Effector CD8-positive, alpha-beta T cell (primary cell): ENCODE measurements around the gene SRGAP1.
"Not testable (repeated sequence)": the region's sequence is repeated elsewhere in the genome, so short reads cannot be mapped to it uniquely, and the experiment has no call there.

ENCODE experiments used
- DNase-seq: peaks from one replicate; lab custom pipeline; 2025; lab: John Stamatoyannopoulos, UW

The SRGAP1 gene

DNA sequence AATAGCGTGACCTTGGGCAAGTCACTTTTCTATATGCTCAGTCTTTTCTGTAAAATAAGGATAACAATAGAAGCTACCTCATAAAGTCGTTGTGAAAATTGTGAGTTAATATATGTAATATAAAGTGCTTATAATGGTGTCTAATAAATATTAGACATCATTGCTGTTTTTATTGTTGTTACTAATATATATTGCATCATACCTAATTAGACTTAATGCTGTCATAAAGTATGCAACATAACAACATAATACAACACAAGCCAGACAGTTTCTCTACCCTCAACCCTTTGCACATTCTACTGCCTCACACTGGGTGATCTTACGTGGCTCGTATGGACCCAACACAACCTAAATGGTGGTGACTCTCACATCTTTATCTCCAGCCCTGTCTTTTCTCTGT lies 240.7 kb downstream of the SRGAP1 start:
- DNase-seq = no peak

DNA sequence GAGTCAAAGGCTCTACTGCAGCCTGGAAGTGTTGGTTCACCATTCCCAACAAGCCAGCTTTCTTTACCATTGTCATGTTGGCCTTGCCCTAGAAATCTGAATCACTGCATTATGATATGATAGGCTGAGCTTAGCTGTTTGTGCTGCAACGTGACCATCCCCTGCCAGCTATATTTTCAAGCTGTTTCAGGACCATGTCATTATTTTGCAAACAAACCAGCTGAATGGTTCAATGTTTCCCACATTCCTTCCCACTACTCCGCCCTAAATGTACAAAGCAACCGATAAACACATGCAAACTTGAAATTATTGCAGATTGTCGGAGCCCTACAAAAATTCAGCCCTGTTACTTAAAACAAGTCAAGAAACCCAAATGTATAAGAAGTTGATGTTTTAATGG lies 241.5 kb downstream of the SRGAP1 start:
- no peak for DNase-seq

DNA sequence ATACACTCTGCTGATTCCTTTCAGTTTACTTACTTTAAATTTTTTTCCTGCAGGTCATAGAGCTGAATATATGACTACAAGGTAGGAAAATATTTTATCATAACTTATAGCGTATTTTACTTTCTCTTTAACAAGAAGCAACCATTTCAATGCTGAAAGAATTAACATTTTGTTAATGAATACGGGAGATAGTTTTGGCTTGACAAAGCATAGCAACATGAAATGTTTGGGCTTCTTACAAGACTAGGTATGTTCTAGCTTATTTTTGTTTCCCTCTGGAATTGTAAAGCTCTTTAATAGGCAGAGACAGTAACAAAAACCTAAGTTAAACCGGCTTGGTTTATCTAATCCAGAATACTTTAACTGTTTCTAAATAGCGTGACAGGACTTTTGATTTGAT lies 242.4 kb downstream of the SRGAP1 start:
- no peak for DNase-seq

DNA sequence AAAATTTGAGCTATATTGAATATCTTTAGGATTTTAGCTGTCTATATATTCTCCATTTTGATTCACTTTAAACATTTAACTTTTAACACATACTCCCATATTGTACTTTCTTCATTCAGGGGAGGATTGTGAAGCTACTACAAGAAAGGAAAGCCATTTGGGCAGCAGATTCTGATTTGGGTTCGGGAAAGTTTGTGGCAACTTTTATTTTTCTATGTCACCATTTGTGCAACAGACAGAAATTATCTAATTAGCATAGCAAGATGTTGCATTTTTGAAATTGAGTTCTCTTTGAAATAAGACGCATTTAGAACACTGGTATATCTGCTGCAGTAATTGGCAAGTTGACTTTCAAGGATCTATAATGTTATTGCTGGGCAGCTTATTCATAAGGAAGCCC lies 243.3 kb downstream of the SRGAP1 start:
- DNase-seq = no peak

DNA sequence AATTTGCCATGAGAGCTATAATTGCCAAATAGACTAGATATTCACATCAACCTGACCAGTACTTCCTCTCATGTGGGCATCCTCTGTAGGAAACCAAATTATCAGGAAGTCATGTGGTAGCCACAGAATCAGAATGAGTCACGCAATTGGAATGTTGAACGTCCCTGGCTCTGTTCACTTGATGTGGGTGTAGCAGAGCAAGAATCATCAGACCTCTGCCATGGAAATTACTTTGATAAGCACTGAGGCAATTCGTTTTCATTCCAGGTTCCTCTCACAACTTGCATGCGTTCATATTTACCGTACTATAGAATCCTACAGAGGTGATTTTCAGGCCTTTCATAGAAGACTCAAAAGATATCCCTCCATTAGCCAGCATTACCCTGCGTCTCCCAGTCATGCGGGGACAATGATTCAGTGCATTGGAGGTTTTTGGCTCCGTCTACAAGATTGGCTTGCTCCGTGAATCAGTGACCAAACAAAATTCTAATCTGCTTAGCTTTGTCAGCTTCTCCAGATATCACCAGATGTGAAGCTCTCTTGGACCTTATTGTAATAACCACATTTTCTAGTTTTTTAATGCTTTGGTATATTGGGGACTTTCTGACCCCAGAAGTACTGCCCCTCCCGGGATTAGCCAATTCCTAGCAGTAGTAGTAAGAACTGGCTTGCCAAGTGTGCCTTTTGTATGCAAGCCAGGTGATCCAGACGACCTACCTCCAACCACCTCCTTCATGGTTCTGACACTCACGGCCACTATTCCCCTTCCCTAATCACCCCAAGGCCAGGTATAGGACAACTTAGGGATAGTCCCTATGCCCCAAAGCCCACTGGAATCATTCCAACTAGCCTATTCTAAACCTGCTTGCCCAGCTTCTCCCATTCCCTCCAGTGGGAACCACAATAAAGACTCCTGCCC lies 244.2 kb downstream of the SRGAP1 start:
- DNase-seq = no peak

DNA sequence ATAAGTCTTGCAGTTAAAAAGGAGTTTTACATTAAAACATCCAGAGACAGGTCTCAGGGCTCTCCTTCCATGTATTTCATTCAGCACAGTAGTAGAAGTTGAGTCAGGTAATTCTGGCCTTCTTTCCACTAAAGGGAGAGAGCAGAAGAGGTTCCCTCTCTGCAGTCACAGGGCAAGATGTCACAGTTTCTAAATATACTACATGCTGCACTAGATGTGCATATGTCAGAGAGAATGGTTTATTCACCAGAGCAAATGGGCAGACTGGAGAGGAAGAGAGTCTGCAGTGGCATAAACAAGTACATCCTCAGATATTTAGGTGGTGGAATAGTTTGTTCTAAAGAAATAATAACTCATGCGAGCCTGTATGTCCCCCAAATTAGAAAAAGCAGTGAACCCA lies 245.5 kb downstream of the SRGAP1 start:
- no peak for DNase-seq

DNA sequence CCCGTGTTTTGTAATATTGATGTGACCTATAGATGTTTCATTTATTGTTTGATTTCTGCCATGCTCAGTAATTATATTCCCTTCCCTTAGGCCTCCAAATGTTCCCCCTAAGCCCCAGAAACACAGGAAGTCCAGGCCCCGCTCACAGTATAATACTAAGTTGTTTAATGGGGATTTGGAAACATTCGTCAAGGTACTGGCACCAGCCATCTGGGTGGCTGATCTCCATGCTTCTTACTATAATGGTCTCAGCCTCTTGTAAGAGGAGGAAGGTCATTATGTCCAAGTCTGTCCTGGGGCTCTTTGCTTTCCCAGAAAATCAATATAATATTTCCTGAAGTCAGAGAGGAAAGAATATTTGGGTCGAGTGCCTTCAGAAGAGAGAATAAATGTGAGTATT lies 246.7 kb downstream of the SRGAP1 start:
- no peak for DNase-seq

DNA sequence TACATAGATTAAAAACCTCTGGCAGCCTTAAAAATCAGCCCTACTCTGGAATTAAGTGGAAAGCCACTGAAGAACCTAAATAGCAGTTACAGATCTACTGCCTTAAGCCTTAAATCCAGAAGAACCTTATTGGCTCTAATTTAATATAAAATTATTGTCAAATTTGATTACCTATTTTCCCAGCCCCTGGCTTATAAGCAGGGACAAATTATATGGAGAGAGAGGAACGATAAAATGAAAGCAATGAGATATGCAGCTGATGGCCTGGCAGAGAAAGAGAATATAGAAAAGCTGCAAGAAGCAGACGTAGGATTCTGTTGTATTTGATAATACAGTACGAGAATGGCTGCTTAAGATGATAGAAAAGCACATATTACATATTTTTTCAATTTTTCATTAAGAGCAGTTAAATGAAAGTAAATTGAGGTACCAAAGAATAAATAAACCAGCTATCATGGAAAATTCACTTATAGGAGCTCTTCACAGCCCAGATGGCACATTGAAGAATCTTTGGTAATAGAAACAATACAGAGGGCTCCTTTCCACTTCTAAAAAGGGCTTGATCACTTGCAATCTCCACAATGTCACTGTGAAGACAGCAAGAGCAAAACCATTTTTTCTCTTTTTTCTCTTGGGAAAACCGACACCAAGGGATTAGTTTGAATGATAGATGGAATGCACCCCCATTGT lies 248.2 kb downstream of the SRGAP1 start:
- no peak for DNase-seq

DNA sequence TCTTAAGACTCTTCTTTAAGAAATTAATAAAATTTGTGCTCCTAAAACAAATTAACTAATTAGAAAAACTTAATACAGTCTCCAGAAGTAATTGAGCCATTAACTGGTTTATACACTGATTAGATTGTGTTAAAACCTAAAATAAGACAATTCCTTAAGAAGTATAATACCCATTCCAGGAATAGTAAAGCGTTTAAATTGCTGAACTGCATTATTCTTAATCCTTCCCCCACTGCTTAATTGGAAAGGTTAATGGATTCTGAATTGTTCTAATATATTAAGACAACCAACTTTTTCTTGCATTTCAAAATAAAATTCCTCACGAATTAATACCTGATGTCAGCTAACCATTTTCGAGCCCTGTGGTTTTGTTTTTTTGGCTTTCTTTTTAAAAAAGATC lies 249.2 kb downstream of the SRGAP1 start:
- DNase-seq = no peak

DNA sequence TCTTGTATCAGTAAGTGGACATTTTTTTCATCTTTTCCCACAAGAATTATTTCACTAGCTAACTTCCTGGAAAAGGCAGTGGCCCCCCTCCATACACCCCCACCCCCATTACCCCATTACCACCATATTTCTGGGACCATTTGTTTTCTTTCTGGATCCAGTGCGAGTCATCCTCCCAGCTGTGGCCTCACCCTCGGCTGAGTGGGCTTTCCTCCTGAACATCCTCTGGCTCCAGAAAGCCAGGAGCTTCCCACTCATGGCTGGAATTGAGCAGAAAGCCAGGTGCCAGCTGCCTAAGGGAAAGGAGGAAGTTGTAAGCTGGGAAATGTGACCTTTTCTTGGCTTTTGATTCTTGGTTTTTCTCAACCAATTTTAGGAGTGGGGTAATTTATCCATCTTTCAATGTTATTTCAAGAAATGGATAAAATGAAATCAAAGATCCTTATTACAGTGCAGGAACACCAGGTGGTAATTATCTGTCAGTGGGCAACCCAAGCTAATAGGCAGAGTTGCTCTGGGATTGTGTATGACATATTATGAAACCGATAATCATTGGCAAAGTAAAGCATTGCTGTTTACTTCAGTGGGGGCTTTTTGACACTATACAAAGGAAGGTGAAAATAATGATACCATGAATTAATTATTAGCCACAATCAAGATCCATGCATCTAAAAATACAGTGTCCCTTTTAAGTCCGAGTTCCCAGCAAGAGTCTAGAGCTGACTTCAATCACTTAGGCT lies 253.0 kb downstream of the SRGAP1 start:
- no peak for DNase-seq

DNA sequence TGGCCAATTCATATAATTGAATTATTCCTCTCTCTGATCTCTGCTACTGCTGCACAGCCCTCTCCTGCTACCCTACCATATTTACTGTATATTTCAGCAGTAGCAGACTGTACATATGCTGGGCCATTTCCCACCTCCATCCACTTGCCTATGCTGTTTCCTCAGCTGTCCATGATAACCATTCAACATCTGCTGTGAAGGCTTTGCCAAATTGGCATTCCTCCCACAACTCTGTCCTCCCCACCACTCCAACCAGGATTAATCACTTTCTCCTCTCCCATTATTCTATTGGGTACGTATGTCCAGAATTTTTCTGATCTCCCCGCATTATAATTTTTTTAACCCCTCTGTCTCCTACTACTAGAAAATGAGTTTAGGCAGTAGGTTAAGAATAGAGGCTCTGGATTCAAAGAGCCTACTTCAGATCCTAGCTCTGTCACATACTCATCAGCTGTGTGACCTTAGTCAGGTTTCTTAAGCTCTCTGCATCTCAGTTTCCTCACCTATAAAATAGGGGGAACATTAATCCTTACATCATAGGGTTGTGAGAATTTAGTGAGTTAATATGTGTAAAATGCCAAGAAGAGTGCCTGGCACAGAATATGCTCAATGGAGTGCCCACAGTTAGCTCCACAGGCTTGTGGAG lies 254.3 kb downstream of the SRGAP1 start:
- DNase-seq = no peak

DNA sequence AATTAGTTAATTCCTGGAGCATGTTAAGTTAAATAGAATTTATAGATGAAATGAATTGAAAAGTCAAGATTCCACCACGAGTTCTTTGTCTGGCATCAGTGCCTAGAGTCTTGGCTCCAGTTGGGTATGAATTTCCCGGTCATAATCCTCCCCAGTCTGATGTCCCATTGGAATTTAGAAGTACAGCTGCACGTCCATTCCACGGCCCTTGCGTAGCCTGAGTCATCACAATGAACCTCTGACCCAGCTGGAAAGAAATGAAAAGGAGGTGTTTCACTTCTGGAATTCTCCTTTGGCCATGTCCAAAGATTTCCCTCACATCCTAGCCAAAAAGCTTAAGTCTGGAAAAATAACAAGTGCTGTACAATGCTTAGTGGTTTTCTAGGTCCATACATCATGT lies 254.9 kb downstream of the SRGAP1 start:
- no peak for DNase-seq

DNA sequence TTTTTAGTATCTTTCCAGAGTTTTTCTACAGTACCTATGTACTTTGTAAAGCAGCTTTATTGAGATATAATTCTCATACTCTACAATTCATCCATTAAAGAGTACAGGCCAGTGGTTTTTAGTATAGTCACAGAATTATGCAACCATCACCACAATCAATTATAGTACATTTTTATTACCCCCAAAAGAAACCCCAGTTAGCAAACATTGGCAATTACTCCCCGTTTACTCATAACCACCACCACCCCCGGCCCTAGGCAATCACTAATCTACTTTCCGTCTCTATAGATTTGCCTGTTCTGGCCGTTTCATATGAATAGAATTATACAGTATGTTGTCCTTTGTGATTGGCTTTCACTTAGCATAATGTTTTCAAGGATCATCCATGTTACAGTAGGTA lies 257.8 kb downstream of the SRGAP1 start:
- no peak for DNase-seq

DNA sequence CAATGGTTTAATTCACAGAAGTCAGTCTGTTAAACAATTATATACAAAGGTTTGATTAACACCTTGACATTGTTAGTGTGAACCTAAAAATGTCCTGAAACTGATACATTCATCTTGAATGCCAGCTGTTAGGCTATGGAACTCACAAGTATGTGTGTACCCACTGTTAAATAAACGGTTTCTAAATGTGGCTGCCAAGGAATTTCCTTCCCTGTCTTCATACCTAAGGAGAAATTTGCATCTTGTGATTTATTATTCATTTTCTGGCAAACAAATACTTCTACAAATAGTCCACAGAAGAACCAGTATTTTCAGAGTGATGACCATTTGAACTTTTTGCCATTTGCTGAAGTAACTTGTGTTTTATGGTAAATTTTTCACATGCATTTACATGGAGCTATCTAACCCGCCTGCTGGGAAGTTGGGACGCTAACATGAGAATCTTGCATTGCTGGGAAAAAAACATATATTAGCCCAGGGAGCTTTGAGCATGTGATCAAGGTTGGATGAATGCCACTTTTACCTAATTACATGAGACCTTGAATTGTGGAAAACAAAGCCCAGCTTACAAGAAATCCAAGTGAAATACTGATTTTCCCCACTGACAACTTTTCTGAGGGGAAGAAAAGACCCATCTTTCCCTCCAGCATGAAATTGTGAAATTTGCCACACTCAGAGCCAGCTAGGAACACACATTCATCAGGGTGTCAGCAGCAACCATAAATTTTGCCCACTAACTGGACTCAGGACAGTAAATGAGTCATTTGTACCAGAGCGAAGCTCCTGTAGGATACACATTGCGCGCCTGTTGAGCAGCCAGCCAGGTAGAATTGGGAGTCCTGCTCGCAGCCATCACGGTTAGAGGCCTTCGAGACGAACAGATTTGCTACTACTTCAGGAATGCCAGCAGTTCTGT lies 259.6 kb downstream of the SRGAP1 start:
- DNase-seq = no peak

DNA sequence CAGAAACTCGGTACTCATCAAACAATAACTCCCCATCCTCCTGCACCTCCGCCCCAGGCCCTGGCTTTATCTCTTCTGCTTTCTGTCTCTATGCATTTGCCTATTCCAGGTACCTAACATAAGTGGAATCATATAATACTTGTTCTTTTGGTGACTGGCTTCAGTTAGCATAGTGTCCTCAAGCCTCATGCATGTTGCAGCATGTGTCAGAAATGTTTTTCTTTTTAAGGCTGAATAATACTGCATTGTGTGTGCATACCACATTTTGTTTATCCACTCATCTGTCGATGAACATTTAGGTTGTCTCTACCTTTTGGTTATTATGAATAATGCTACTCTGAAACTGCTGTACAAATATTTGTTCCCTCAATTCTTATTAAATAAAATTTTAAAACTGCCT lies 260.5 kb downstream of the SRGAP1 start:
- no peak for DNase-seq

DNA sequence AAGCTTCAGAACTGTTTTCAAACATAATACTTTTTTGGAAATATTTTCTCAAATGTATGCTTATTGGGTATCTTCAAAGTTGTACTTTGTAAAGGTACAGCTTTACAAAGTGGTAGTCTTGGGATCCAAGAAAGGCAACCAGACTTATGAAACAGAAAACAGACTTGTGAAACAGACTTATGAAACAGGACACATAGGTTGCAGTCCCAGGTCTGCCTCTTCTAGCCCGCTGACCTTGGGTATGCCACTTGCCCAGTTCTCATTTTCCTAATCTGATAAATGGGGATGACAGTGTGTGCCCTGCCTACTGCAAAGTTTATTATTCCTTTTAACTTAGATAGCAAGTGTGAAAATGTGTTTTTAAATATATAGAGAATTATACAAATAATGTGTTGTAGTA lies 263.3 kb downstream of the SRGAP1 start:
- no peak for DNase-seq

DNA sequence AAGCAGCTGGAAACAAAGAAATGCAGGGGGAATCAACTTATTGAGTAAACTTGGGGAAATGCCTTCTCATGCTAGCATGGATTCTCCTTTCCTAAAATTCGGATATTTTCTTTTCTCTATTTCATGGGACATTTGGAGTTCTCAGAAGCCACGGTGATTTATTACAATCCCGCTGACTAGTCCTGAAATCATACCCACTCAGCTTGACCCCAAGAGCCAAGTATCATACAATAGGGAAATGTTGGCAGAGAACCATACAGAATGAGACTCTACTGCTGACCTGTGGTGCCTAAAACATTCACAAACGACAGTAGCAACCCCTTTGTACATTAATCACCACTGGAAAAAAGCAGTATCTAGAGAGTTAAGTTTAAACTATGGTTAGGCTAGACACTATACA lies 265.2 kb downstream of the SRGAP1 start:
- DNase-seq = no peak

DNA sequence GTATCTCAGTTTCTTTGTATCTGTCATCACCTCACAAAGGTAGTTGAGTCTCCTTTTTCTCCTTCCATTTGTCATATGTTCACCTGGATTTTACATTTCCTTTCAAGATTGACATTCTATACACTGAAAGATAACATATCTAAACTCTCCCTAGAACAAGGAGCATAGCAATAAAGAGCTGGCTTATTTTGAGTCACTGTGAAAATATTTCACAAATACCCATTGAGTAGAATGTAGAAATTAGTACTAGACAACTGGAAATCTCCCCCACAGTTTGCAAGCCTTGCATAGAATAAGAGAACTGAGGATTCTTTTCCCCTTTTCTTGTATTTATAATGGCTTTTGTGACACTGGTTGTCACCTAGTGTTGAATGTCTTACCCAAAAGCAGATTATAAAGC lies 266.4 kb downstream of the SRGAP1 start:
- no peak for DNase-seq

DNA sequence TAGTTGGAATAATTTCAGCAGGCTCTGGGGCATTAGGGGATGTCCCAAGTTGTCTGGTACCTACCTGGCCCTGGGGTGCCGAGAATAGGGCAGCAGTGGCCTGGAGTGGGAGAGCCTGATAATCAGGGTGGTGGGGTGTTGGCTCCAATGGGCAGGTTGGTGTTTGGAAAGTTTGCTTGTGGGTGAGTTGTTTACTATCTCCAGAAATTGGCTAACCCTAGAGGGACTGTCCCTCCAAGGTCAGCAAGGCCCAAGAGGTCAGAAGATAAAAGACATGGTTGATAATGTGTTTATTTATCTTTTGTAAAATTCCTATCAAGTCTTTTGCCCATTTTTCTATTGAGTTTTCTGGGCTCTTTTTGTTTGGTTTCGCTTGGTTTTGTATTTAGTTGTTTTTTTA lies 272.5 kb downstream of the SRGAP1 start:
- DNase-seq = no peak

DNA sequence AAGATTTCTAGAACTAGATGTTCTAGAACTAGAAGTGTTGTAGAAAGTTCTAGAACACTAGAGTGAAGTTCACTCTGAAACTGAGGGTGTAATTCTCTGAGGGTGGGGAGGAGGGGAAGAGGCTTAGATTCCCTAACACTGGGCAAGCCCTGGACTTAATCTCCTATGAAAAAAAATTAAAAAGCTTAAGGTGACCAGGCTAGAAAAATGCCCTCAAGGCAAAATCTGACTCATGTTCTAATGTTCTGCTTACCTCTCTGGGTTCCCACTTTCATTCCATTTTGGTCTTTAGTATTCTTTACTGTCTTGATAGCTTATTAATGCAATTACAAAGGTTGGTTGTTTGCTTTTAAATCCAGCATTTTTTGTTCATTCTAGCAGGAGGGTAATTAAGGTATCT lies 276.1 kb downstream of the SRGAP1 start:
- no peak for DNase-seq

DNA sequence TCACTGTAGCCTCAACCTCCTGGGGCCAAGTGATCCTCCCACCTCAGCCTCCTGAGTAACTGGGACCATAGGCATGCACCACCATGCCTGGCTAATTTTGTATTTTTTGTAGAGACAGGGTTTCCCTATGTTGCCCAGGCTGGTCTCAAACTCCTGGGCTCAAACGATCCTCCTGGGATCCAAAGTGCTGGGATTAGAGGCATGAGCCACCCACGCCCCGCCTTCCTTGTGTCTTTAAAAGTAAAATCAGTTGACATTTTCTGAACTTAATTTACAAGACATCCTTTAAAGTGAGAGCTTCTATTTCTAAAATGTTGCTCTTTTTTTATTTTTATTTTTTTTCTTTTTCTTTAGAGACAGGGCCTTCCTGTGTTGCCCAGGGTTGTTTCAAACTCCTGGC lies 276.6 kb downstream of the SRGAP1 start:
- not testable (repeated sequence) for DNase-seq
